Measurements from ENCODE around the gene PPME1. TPM values are rescaled to one million over a fixed set of nuclear protein-coding genes. Genes with fewer than 3 reads are reported as not detected.

The PPME1 gene
- total RNA-seq, 1 experiment from 2014 or later: 66.2 TPM

DNA sequence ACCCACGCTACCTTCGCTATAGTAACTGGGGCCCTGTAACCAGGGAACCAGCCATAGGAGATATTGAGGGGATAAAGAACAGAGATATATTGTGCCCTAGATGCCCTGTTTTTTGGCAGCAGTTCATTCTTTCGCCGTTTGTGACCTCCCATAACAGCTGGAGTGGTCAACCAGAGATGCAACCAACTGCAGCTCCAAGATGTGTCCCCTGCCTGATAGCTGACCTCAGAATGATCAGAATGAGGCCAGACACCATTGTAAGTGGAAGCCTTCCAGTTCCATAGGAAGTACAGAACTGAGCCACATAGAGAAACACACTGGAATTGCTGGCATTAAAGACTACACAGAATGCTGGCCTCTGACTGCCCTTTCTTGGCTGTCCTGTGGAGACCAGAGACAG is 101.2 kb downstream of the PPME1 start:
- Histone ChIP-seq H3K4me1 (ENCODE audit: insufficient read depth, low read length) (peaks cover 7% of the 10 kb centered on the region; the same call in 1 of the 2 replicates), H3K9me2 (replicated peaks; ENCODE audit: low read length) (no peaks in the 10 kb centered on the region), H3K36me3 (ENCODE audit: low read depth, low read length) (no peaks in the 10 kb centered on the region), H3K4me3 (ENCODE audit: low read length) (no peak overlapping the region), H2AFZ (ENCODE audit: low read length) (no peak overlapping the region), H3K9ac (ENCODE audit: low read length) (no peak overlapping the region), H3K79me2 (ENCODE audit: low read length) (no peaks in the 10 kb centered on the region), H3K27ac (ENCODE audit: low read length) (no peak overlapping the region), H3K4me2 (ENCODE audit: low read length) (no peak overlapping the region), H3K27me3 (ENCODE audit: low read length) (no peaks in the 10 kb centered on the region), H3K9me3 (ENCODE audit: low read length) (no peaks in the 10 kb centered on the region), H3F3A (ENCODE audit: low read length, unreplicated experiment) (no peaks in the 10 kb centered on the region), H4K20me1 (ENCODE audit: low read length) (no peaks in the 10 kb centered on the region)
- TF ChIP-seq EZH2phosphoT487 (IDR thresholded peaks at IDR 0.05; ENCODE audit: borderline replicate concordance, low read length) (no peak), EZH2 (IDR thresholded peaks at IDR 0.05; ENCODE audit: low read length, unreplicated experiment) (no peak), CTCF (conservative IDR thresholded peaks at IDR 0.05; ENCODE audit: low read depth, low read length) (no peak)
- DNase-seq (no peak), ATAC-seq (no peak)
- no TSS peak for BruUV-seq (replicated peaks)
- ChIA-PET CTCF (no interaction called here), POLR2A (ENCODE audit: unreplicated experiment) (no interaction called here)
- intact Hi-C loops (cut with micrococcal nuclease): no loop called here

- no peaks in the 10 kb centered on the region for H4K20me1 ChIP-seq (ENCODE audit: low read length)
- no peak overlapping the region for H3K4me2 ChIP-seq (ENCODE audit: low read length)
- peaks cover 27% of the 10 kb centered on the region for H3K4me1 ChIP-seq (ENCODE audit: insufficient read depth, low read length)
- no peak overlapping the region for H3K4me3 ChIP-seq (ENCODE audit: low read length)
- no peak overlapping the region for H2AFZ ChIP-seq (ENCODE audit: low read length)
- TF ChIP-seq CTCF (conservative IDR thresholded peaks at IDR 0.05; ENCODE audit: low read depth, low read length) (no peak), EZH2phosphoT487 (IDR thresholded peaks at IDR 0.05; ENCODE audit: borderline replicate concordance, low read length) (no peak), EZH2 (IDR thresholded peaks at IDR 0.05; ENCODE audit: low read length, unreplicated experiment) (no peak)
- intact Hi-C loops (cut with micrococcal nuclease): loop anchor here (5.0 kb wide), 1 partner anchor 41 kb away; no protein-coding TSS in a partner anchor
- no peak for DNase-seq
- no peaks in the 10 kb centered on the region for H3K79me2 ChIP-seq (ENCODE audit: low read length)
- H3K9me2 ChIP-seq (replicated peaks; ENCODE audit: low read length): no peaks in the 10 kb centered on the region
- H3K27me3 ChIP-seq (ENCODE audit: low read length): no peaks in the 10 kb centered on the region
- H3K9me3 ChIP-seq (ENCODE audit: low read length): no peaks in the 10 kb centered on the region
- POLR2A ChIA-PET (ENCODE audit: unreplicated experiment): no interaction called here
- H3K36me3 ChIP-seq (ENCODE audit: low read depth, low read length): no peaks in the 10 kb centered on the region
- no peak overlapping the region for H3K27ac ChIP-seq (ENCODE audit: low read length)
- CTCF ChIA-PET: no interaction called here
- BruUV-seq (replicated peaks): no TSS peak
- no peak overlapping the region for H3K9ac ChIP-seq (ENCODE audit: low read length)
- ATAC-seq: no peak
- peaks cover 5% of the 10 kb centered on the region for H3F3A ChIP-seq (ENCODE audit: low read length, unreplicated experiment)
Observed at GRCh38 chr11:74276581-74276980, 105.5 kb downstream of the PPME1 start.

DNA sequence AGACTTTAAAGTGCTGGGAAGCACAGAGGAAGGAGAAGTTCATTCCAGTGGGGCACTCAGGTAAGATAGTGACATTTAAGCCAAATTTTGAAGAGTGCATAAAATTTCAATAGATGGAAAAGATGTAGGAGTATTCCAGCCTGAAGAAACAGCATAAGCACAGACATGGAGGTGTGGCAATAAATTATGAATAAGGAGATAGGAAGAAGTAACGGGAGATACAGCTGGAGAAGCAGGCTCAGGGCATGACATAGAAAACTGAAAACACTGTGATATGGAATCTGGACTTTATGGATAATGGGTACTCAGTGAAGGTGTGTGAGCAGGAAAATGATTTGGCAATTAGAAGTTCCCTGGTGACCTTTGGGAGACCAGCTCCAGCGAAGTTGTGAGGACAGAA is 107.0 kb downstream of the PPME1 start:
- no peaks in the 10 kb centered on the region for H4K20me1 ChIP-seq (ENCODE audit: low read length)
- peak overlapping the region; percentile 86 for H3K27ac ChIP-seq (ENCODE audit: low read length)
- H3K4me1 ChIP-seq (ENCODE audit: insufficient read depth, low read length): peaks cover 30% of the 10 kb centered on the region
- intact Hi-C loops (cut with micrococcal nuclease): loop anchor here (5.0 kb wide), 1 partner anchor 39 kb away; no protein-coding TSS in a partner anchor
- ATAC-seq: no peak
- H3K4me3 ChIP-seq (ENCODE audit: low read length): no peak overlapping the region
- TF ChIP-seq CTCF (conservative IDR thresholded peaks at IDR 0.05; ENCODE audit: low read depth, low read length) (no peak), EZH2 (IDR thresholded peaks at IDR 0.05; ENCODE audit: low read length, unreplicated experiment) (no peak), EZH2phosphoT487 (IDR thresholded peaks at IDR 0.05; ENCODE audit: borderline replicate concordance, low read length) (no peak)
- H3K4me2 ChIP-seq (ENCODE audit: low read length): peak overlapping the region; percentile 58
- H3K9me3 ChIP-seq (ENCODE audit: low read length): no peaks in the 10 kb centered on the region
- BruUV-seq (replicated peaks): no TSS peak
- H3F3A ChIP-seq (ENCODE audit: low read length, unreplicated experiment): peaks cover 5% of the 10 kb centered on the region
- peak overlapping the region; percentile 29 for H3K9ac ChIP-seq (ENCODE audit: low read length)
- H3K79me2 ChIP-seq (ENCODE audit: low read length): no peaks in the 10 kb centered on the region
- H3K36me3 ChIP-seq (ENCODE audit: low read depth, low read length): no peaks in the 10 kb centered on the region
- no peak for DNase-seq
- ChIA-PET CTCF (interaction anchor here (0.6 kb wide), 1 partner anchor 347 kb away, joined by 3 read pairs; no protein-coding TSS in a partner anchor), POLR2A (ENCODE audit: unreplicated experiment) (no interaction called here)
- H3K9me2 ChIP-seq (replicated peaks; ENCODE audit: low read length): no peaks in the 10 kb centered on the region
- no peak overlapping the region for H2AFZ ChIP-seq (ENCODE audit: low read length)
- no peaks in the 10 kb centered on the region for H3K27me3 ChIP-seq (ENCODE audit: low read length)

Measured in PC-3 (cell line).